Measurements from ENCODE around the gene RSBN1L. TPM values are rescaled to one million over a fixed set of nuclear protein-coding genes. Genes with fewer than 3 reads are reported as not detected.
"Not testable (repeated sequence)": the region's sequence is repeated elsewhere in the genome, so short reads cannot be mapped to it uniquely, and the experiment has no call there.

The RSBN1L gene
- 9.9 and 12.4 TPM in 2 replicates for total RNA-seq (2014; rRNA removed; shearing (Covaris generic))

DNA sequence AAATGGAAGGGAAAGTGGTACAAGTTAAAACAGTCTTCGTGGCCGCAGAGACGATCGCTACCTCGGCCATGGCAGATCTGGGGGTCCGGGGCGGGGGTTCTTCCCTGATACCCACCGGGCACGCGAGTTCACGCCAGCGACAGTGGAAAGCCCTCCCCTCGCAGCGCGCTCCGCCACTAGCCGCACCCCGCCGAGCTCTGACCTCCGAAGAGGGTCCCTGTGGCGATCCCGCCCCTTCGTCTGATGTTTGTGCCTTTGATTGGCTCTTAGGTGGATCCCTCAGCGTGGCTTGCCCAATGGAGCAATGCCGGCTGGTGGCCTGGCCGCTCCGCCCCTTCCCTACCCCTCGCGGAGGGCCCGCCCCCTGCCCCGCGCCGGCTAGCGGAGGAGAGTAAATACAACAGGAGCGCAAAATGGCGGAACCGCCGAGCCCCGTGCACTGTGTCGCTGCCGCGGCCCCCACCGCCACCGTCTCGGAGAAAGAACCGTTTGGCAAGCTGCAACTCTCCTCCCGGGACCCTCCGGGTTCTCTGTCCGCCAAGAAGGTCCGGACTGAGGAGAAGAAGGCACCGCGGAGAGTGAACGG, at the start of gene RSBN1L:
RSBN1L (plus strand) TSS at position 403 of the 586 bp plus-strand sequence; CDS start at position 414, 11 bp downstream.
- DNase-seq (ENCODE audit: low spot score): peak; percentile 99

DNA sequence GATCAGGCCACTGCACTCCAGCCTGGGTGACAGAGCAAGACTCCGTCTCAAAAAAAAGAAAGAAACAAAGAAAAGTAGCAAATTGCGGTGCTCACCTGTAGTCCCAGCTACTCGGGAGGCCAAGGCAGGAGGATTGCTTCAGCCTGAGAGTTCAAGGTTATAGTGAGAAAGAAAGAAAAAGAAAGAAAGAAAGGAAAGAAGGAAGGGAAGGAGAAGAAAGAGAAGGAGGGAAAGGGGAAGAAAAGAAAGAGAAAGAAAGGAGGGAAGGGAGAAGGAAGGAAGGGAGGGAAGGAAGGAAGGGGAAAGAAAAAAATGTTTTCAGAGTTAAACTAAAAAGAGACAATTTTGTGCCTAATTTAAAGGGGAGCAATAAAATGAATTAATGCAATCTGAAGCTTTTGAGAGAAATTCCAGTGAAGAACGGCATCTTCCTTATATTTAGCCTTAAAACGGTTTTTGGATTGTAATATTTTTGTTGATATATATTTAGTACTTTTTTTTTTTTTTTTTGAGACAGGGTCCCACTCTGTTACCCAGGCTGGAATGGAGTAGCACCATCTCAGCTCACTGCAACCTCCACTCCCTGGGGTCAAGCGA, 47.4 kb upstream of the RSBN1L start:
- no peak for DNase-seq (ENCODE audit: low spot score)

DNA sequence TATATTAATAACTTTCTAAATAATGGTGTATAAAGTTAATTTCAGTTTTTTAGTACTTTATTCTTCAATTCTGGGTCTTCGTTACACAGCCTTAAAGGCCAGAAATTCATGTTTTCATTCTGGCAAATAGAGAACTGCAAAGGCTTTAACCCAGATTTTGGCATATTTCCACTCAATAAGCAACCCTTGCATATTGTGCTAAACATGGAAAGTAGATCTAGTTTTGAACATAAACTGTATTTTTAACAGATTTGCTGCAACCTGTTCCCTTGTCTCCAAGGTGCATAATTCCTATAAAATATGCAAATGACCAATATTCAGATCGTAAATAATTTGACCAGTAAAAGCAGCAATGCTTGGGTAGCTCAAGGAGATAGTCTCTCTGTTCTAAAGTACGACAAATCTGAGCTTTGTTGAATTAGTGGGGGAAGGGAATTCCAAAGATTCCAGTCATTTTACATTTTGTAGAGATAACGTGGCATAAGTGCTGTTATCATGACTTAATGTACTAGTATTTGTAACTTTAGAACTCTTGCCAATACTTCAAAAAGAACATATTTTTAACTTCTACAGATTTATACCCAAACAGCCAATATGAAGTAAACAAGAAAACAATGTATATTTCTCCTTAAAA, 46.4 kb upstream of the RSBN1L start:
- DNase-seq (ENCODE audit: low spot score): no peak

DNA sequence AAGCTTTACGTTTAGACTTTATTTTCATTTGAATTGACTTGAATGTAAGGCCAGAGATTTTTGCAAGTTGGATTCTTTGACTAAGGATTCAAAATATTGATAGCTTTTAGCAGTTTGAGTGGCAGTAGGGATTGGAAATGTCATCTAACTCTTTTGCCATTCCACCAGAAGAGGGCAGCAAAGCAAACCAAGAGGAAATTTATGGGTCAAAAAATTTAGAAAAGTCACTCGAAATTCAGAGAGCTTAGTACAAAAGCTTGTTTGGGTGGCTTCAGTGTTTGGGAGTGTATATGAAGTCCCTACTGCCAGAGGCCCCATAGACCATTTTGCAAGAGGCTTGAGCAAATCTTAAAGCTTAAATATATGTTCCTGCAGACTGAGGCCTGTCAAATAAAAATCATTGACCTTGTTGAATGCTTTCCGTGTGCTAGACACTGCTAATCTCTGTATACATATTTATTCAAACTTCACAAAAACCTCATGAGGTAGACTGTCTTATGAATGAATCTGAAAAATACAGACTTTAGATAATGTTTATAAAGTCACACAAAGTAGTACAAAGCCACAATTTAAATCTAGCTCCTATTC, 44.6 kb upstream of the RSBN1L start:
- peak; percentile 79 for DNase-seq (ENCODE audit: low spot score)

DNA sequence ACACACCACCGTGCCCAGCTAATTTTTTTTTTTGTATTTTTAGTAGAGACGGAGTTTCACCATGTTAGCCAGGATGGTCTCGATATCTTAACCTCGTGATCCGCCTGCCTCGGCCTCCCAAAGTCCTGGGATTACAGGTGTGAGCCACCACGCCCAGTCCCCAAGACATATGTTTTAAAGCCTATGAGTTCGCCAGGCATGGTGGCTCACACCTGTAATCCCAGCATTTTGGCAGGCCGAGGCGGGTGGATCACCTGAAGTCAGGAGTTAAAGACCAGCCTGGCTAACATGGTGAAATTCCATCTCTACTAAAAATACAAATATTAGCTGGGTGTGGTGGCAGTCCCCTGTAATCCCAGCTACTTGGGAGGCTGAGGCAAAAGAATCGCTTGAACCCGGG, 43.4 kb upstream of the RSBN1L start:
- not testable (repeated sequence) for DNase-seq (ENCODE audit: low spot score)

DNA sequence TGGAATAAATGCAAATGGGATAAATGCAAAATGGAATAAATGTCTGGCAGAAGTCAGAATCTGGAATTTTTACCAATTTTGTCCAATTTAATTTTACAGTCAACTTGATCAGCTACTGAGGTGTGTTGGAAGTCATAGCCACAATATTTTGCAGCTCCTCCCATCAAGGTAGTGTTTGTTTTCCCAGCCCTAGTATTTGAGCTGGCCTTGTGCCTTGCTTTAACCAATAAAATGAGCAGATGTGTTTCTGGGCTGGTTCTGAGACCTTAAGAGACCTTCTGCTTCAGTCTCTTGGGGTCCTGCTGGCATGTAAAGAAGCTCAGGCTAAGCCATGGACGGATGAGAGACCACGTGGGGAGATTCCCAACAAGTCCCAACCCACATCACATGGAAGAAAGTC, 42.7 kb upstream of the RSBN1L start:
- no peak for DNase-seq (ENCODE audit: low spot score)

DNA sequence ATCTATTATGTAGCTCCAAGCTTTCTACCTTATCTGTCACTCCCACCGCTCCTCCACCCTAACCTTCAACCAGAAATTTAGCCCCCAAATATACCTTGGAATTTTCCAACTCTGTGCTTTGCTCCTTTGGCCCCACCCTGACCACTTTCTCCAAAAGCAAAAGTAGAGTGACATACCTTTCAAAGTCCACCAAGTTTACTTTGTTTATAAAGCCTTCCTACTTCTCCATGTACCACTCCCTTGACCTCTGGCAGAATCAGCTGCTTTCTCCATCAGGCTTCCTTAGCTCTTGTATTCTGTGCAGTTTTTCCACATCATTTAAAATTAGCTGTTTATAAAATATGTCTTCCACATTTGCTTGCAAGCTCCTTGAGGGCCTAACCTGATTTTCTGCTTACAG, 40.9 kb upstream of the RSBN1L start:
- no peak for DNase-seq (ENCODE audit: low spot score)

DNA sequence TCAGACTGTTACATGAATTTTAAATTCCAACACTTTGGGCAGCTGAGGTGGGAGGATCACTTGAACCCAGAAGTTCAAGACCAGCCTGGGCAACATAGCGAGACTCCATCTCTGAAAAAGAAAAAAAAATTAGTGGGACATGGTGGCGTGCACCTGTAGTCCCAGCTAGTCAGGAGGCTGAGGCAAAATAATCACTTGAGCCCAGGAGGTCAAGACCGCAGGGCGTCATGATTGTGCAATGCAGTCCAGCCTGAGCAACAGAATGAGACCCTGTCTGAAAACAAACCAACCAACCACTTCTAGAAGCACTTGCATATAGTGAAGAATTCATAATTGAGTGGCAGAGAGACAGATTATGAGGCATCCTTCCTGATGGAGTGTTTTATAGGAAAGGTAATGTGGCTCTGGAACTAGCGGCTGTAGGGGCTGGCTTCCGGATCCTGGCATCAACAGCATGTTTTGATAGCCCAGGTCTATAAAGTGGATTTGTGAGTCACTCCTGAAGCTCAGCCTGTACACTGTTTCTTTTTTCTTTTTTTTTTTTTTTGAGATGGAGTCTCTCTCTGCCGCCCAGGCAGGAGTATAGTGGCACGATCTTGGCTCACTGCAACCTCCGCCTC, 40.3 kb upstream of the RSBN1L start:
- no peak for DNase-seq (ENCODE audit: low spot score)

DNA sequence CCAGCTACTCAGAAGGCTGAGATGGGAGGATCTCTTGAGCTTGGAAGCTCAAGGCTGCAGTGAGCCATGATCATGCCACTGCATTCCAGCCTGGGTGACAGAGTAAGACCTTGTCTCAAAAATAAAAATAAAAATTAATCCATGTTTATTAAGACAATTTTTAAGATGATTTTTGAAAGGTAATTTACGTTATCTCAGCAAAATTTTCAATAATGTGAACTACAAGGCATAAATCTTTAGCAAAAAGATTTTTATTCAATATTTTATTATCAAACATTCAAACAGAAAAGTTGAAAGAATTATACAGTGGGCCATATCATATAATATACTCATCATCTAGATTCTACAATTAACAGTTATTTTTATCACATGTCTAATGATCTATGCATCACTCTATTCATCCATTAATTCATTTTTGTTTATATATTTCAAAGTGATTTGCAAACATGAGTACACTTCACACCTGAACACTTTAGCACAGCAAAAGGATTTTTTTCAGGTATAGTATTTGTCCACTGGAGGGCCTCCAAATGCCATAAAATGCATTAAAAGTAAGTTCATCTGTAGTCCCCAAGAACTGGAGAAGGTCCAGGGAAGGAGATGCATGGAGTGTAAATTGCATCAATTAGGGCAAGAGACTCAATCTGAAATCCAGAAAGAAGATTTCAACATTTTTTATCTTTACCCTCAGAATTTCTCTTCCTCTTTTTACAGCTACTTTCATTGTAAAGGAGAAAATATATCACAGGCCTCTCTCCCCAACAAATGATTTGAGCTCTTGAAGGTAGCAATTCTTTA, 38.6 kb upstream of the RSBN1L start:
- DNase-seq (ENCODE audit: low spot score): peak; percentile 84

DNA sequence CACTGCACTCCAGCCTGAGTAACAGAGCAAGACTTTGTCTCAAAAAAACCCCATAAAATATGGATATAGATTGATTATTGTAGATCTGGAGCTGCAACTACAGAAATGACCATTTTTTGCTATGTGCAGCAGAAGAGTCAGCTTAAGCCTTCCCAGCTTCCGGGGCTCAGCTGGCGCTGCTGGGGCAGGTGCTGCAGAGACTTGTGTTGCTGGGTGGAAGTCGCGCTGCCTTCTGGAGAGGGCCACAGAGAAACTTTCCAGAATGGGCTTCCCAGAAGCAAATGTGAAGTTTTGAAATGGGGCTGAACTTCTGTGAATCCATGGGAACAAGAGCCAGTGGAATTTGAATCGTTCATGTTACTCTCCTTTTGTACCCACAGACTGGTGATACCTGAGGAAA, 37.3 kb upstream of the RSBN1L start:
- DNase-seq (ENCODE audit: low spot score): no peak

DNA sequence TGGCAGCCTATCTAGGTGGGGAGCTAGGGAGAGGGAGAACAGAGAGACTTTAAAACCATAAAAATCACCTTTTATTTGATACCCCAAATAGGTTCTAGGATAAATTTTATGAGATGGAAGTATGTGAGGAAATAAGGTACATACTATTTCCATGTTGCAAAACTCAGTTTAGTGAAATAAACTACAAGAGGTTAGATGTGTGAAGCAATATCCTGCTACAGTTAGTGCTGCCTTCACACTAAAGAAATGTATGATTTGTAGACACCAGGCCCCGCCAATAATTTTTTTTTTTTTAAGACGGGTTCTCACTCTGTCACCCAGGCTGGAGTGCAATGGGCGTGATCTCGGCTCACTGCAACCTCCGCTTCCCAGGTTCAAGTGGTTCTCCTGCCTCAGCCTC, 34.4 kb upstream of the RSBN1L start:
- no peak for DNase-seq (ENCODE audit: low spot score)

DNA sequence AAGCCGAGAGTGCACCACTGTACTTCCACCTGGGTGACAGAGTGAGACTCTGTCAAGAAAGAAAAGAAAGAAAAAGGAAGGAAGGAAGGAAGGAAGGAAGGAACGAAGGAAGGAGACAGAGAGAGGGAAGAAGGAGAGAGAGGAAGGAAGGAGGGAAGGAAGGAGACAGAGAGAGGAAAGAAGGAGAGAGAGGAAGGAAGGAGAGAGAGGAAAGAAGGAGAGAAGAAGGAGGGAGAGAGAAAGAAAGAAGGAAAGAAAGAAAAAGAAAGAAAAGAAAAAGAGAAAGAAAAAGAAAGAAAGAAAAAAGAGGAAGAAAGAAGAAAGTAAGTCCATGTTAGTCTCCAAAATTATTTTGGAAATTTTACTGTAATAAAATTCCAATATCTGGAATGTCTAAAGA, 33.4 kb upstream of the RSBN1L start:
- DNase-seq (ENCODE audit: low spot score): no peak

DNA sequence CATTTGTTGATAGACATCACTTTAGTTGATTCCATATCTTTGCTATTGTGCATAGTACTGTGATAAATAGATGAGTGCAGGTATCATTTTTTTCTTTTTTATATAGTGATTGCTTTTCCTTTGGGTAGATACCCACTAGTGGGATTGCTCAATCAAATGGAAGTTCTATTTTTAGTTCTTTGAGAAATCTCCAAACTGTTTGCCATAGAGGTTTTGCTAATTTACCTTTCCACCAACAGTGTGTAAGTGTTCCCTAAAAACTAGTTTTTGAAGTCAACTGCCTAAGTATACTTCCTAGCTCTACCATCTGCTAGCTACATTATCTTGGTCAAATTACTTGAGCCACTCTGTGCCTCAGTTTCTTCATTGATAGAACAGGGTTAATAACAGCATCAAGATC, 31.5 kb upstream of the RSBN1L start:
- DNase-seq (ENCODE audit: low spot score): no peak

DNA sequence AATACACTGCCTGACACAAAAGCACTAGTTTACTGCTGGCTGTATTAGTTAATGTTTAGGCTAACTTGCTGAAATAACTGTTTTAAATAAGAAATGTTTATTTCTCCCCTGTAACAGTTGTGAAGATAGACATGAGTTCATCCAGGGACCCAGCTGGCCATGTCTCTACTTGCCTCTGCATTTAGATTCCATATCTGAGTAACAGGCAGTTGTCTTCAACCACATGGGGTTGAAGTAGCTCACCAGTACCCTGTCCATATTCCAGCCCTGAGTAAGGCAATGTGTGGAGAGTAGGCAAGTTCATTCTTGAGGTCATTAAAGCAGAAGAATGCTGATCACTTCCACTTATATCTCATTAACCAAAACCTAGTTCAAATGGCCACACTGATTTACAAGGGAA, 31.1 kb upstream of the RSBN1L start:
- DNase-seq (ENCODE audit: low spot score): no peak

DNA sequence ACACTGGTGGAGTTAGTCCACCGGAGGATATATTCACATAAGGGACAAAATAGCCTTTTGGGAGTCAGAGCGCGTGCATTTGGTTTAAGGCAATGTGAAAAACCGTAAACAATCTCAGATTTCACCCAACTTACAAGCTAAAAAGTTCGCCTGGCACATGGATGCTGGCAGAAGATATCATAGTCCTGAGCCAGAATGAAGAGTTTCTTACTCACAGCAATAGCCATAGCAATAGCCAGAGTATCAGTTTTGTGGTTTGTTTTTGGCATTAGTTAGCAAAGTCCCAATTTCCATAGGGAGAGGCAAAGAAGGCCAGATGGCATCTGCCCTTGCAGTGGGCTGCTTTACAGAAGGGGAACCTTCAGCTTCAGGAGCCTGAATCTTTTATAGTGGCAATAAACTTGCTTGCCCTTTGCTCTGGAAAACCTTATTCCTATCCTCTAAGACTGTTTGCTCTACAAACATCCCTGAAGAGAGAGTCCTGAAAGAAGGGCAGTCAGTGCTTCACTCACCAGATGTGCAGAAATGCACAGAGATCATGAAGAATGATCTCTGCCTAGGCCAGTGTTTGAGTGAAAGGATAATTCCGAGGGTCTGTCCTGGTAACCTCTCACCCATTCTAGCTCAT, 28.7 kb upstream of the RSBN1L start:
- DNase-seq (ENCODE audit: low spot score): no peak

DNA sequence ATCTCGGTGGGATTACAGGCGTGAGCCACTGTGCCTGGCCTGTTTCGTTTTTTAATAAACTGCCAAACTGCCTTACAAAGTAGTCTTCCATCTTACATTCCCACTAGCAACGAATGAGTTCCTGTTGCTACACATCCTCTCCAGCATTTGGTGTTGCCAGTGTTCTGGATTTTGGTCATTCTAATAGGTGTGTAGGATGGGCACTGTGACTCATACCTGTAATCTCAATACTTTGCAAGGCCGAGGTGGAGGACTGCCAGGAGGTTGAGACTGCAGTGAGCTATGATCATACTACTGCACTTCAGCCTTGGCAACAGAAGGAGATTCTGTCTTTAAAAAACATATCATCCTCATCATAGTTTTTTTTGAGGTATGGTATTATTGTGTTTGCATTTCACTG, 21.4 kb upstream of the RSBN1L start:
- DNase-seq (ENCODE audit: low spot score): peak; percentile 56

DNA sequence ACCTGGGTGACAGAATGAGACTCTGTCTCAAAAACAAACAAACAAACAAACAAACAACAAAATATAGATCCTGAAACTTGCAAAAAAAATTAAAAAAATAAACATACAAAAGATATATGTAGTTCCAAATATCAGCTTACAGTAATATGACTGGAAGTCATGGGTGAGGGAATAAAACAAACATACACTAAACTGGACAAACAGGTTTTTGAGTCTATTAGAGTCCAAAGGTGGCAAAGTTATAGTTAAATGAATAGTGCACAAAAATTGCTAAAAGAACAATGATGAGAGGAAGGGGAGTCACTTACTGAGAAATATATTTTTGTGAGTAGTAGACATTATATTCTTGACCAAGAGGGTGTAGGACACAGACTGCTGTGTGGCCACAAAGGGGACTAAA, 16.7 kb upstream of the RSBN1L start:
- peak; percentile 86 for DNase-seq (ENCODE audit: low spot score)

DNA sequence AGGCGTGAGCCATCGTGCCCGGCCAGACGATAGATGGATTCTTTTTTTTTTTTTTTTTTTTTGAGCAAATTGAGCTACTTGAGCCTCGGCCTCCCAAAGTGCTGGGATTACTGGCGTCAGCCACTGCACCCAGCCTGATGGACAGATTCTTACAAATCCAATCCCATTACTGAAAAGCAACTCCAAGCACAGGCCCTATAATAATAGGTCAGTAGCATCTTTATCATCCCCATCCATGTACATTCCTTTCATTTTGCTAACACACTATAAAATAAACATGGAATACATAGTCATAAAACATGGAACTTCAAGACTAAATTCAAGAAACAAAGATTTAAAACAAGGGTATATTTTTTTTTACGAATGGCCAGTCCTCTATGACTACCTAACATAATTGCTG, 16.0 kb upstream of the RSBN1L start:
- no peak for DNase-seq (ENCODE audit: low spot score)

DNA sequence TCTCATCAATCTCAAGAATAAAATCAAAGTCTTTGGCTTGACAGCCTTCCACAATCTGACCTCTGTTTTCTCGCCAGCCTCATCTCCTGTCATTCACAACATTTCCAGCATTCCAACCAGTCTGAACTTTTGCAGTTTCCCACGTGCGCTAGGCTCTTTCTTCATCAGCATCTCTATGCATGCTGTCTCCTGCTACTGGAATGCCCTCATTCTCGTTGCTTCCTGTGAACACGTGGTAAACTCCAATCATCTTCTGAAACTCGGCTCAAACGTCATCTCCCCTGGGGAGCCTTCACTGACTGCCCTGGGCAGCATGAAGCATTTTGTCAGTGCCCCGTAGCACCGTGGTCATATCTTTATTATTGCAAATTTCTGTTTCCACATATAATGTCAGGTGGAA, 12.2 kb upstream of the RSBN1L start:
- no peak for DNase-seq (ENCODE audit: low spot score)

DNA sequence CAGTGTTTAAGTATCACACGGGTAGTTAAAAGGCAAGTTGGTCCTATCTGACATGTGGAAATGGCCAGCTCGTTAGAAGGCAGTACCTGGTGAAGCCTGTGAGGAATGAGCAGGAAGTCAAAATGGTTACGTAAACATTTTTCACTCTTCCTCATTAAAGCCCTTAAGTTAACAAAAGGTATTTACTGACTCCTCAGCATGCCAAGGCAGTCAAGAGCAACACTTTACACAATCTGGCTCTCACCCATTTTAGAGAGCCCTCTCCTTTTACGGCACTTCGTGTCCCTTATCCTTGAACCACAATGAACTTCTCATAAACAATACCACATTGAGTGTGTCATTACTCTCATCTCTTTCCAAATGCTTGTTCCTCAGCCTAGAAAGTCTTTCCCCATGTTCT, 11.0 kb upstream of the RSBN1L start:
- peak; percentile 78 for DNase-seq (ENCODE audit: low spot score)

DNA sequence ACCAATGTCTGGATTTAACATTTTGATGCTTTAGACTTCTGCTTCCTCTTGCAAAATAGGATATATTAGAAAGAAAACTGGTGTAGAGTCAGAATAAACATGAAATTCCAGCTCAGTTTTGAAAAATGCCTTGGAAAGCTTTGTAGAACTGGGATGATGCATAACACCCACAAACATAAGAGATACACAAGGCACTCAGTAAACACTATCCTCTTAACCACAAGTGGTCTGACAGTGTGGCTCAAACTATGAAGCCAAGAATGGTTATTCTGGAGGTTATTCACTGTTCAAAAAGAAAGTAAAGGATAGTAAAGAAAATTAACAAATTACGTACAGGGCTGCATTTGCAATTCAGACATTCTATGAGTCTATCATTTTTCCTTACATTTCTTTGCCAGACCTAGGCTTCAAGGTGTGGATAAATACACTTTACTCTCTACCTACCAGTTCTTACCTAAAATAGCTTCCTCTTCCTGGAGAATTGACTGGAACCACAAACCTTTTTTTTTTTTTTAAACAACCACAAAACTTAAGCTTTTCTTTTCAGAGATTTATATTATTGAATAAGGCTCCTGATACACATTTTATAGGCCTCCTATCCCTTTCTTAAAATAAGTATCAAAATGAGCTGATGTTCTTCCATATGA, 9.0 kb upstream of the RSBN1L start:
- DNase-seq (ENCODE audit: low spot score): no peak
